D721Med (cell line): Measurements from ENCODE around the gene NELFA.

ENCODE experiments used
- DNase-seq: peaks from one replicate; pipeline ENCODE4 v3.0.0; 2011; ENCODE audit warnings: low spot score; ENCODE audit not compliant: insufficient read length
- FAIRE-seq: peaks from 2 replicates; lab custom pipeline; 2011; peaks lifted over from hg19 to GRCh38; lab: Jason Lieb, UNC
- CTCF ChIP-seq: IDR thresholded peaks from 2 replicates; pipeline ENCODE4 v1.5.1; 2012; ENCODE audit warnings: mild to moderate bottlenecking, control low read depth; ENCODE audit not compliant: insufficient read depth; ENCODE audit errors: missing control alignments

Gene NELFA

GRCh38 chr4:2047781-2048581 lies 39.2 kb upstream of the NELFA start:
- no peak for DNase-seq
- no peak for FAIRE-seq
- no peak for TF ChIP-seq CTCF

GRCh38 chr4:2047031-2047660 lies 38.4 kb upstream of the NELFA start:
- no peak for DNase-seq
- no peak for TF ChIP-seq CTCF
- FAIRE-seq = no peak

- TF ChIP-seq CTCF = no peak
- DNase-seq (no peak), FAIRE-seq (no peak)
Observed at GRCh38 chr4:2046031-2046961, 37.5 kb upstream of the NELFA start.

- TF ChIP-seq CTCF = no peak
- DNase-seq (no peak), FAIRE-seq (no peak)
Observed at GRCh38 chr4:2045518-2045951, 36.8 kb upstream of the NELFA start.

GRCh38 chr4:2044542-2045517 lies 36.1 kb upstream of the NELFA start:
- no peak for FAIRE-seq
- no peak for TF ChIP-seq CTCF
- DNase-seq = no peak

GRCh38 chr4:2044119-2044485 lies 35.3 kb upstream of the NELFA start:
- TF ChIP-seq CTCF = no peak
- DNase-seq (no peak), FAIRE-seq (no peak)
